Hypothalamus (tissue), 51 donors: ENCODE data around the gene IGLON5.

Source experiments
- DNase-seq, 51 donors: peaks; one replicate each; lab custom pipeline; 2025; lab: John Stamatoyannopoulos, UW

IGLON5 gene

GRCh38 chr19:51337861-51338562 is 26.6 kb downstream of the IGLON5 start:
- no peak for DNase-seq

- DNase-seq, result peak in 48 of 51 donors; percentile 18 to 88 (median 52)
These were observed 27.3 kb downstream of the IGLON5 start for GRCh38 chr19:51338563-51339312.

GRCh38 chr19:51339313-51339686 is 27.9 kb downstream of the IGLON5 start:
- peak in 1 of 51 donors; percentile 66 for DNase-seq

GRCh38 chr19:51339687-51340656 is 28.5 kb downstream of the IGLON5 start:
- DNase-seq, result peak; percentile 25 to 97 (median 85)

GRCh38 chr19:51341066-51341465 is 29.6 kb downstream of the IGLON5 start:
- DNase-seq, result no peak

- DNase-seq, result no peak
These were observed 30.6 kb downstream of the IGLON5 start, which contains the start of gene VSIG10L for GRCh38 chr19:51341976-51342580. TSS of gene VSIG10L (minus strand) at chr19:51342139. CDS start at chr19:51342124, 15 bp downstream.

GRCh38 chr19:51342631-51343569 is 31.5 kb downstream of the IGLON5 start:
- no peak for DNase-seq

- DNase-seq, result no peak
These were observed 33.7 kb downstream of the IGLON5 start for GRCh38 chr19:51345076-51345620.

- DNase-seq, result no peak
These were observed 35.3 kb downstream of the IGLON5 start for GRCh38 chr19:51346742-51347141.

GRCh38 chr19:51347209-51347928 is 35.9 kb downstream of the IGLON5 start:
- no peak for DNase-seq

- no peak for DNase-seq
These were observed 40.0 kb downstream of the IGLON5 start for GRCh38 chr19:51351266-51351990.

- DNase-seq, result no peak
These were observed 41.4 kb downstream of the IGLON5 start for GRCh38 chr19:51352783-51353360.

GRCh38 chr19:51354103-51354741 is 42.8 kb downstream of the IGLON5 start:
- DNase-seq, result no peak

- peak in 27 of 51 donors; percentile 6 to 71 (median 41) for DNase-seq
These were observed 43.3 kb downstream of the IGLON5 start for GRCh38 chr19:51354742-51355148.

- DNase-seq, result no peak
These were observed 44.8 kb downstream of the IGLON5 start for GRCh38 chr19:51356159-51356801.

GRCh38 chr19:51357952-51358351 is 46.5 kb downstream of the IGLON5 start:
- DNase-seq, result no peak
